GM12874 (cell line): Measurements from ENCODE around the gene ITFG1.

ENCODE experiments used
- CTCF ChIP-seq: IDR thresholded peaks from 2 replicates; pipeline ENCODE4 v1.5.1; 2011; ENCODE audit warnings: low read depth, mild to moderate bottlenecking, control low read depth, low read length, moderate library complexity; ENCODE audit not compliant: insufficient read depth

The ITFG1 gene

GRCh38 chr16:47386201-47386718 is 74.6 kb downstream of the ITFG1 start:
- TF ChIP-seq CTCF = no peak

GRCh38 chr16:47382362-47382761 is 78.5 kb downstream of the ITFG1 start:
- TF ChIP-seq CTCF = no peak

GRCh38 chr16:47377154-47377553 is 83.7 kb downstream of the ITFG1 start:
- TF ChIP-seq CTCF = no peak

- no peak for TF ChIP-seq CTCF
These were observed 85.4 kb downstream of the ITFG1 start for GRCh38 chr16:47375423-47375822.

- no peak for TF ChIP-seq CTCF
These were observed 86.2 kb downstream of the ITFG1 start for GRCh38 chr16:47374629-47375028.

GRCh38 chr16:47371271-47372014 is 89.4 kb downstream of the ITFG1 start:
- TF ChIP-seq CTCF = no peak

- no peak for TF ChIP-seq CTCF
These were observed 90.3 kb downstream of the ITFG1 start for GRCh38 chr16:47370536-47370935.
